H54 (cell line): ENCODE measurements around the gene FAM13A.

Experiments used
- DNase-seq: peaks from one replicate; pipeline ENCODE4 v3.0.0; 2011; ENCODE audit warnings: low spot score, mixed read lengths; ENCODE audit not compliant: insufficient read length
- FAIRE-seq: peaks from 3 replicates; lab custom pipeline; 2011; peaks lifted over from hg19 to GRCh38; lab: Jason Lieb, UNC
- POLR2A ChIP-seq: IDR thresholded peaks from 2 replicates; pipeline ENCODE4 v1.6.1; 2011; ENCODE audit warnings: low read depth, mild to moderate bottlenecking, low read length

FAM13A gene

GRCh38 chr4:89056292-89056952 lies 563 bp downstream of the FAM13A start:
- DNase-seq: no peak
- TF ChIP-seq POLR2A: no peak
- FAIRE-seq: no peak

DNA sequence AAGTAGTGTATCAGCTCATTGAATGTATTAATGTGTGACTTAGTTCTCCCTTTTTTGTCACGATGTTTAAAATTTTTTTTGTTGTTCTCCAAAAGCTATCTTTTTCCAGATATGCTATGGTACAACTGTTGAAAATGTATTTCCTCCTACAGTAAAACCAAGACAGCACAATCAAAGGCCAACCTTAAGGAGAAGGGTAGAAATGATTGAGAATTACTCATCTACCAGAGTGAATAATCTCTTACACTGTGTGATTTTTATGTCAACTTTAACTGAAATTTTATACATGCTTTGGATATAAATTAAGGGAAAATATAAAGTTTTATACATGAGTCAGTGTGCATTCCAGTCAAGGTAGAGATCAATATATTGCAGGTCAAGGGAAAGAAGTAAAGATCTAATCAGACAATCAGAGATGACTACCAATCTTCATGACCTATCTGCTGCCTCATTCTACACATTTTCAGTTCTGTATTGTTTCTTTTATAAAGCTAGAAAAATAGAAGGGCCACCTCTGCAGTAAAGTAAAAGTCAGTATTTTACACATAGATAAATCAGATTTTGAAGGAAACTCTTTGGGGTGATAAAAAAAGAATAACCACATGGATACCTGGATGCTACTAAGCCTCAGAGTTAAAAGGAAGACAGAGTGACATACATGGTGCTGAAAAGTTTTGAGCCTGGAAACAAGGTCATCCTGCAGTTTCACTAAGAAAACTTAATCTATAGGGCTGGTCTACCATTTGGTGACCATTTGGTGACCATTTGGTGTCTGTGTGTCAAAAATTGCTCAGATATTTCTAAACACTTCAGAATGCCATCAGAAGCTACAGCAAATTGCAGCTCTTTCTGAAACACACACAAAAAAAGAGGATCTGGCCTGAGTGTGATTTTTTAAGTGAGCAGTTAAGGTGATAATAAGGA lies 1.6 kb downstream of the FAM13A start:
- FAIRE-seq (no peak), DNase-seq (no peak)
- TF ChIP-seq POLR2A: no peak

DNA sequence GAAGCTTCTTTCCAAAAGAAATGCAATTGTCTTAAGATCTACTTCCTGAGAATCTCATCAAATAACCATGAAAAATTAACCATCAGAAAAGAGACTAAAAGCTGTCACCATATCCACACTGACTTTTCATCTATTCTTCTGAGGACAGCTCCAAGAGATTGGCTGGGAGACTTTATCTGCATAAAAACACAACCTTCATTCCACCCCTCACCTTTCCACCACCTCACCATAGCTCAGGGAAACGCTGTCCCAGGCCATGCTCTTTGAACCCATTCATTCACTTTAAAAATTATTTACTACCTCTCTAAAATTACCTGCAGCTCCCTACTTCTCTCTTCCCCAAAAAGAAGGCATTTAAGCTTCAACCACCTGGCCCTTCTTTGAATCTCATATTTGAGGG lies 2.4 kb downstream of the FAM13A start:
- no peak for TF ChIP-seq POLR2A
- FAIRE-seq (no peak), DNase-seq (no peak)

DNA sequence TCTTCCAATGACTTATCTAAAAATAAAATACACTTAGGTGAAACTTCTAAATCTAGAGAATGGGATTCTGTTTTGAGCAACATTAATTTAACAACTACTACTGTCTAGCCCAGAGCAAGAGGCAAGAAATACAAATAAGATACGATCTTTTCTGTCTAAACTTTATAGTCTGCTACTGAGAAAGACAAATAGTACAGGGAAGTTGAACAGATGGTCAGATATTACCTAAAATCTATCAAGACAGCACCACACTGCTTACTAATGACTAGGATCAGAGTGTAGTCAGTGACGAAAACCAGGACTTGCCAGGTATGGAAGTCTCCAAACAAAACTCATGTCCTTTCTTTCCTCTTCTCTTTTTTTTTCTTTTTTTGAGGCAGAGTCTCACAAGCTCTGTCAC lies 7.1 kb downstream of the FAM13A start:
- DNase-seq (no peak), FAIRE-seq (no peak)
- TF ChIP-seq POLR2A: no peak

GRCh38 chr4:89048906-89049601 lies 7.9 kb downstream of the FAM13A start:
- DNase-seq (no peak), FAIRE-seq (no peak)
- TF ChIP-seq POLR2A: no peak

GRCh38 chr4:89044147-89044900 lies 12.7 kb downstream of the FAM13A start:
- no peak for TF ChIP-seq POLR2A
- no peak for FAIRE-seq
- no peak for DNase-seq

DNA sequence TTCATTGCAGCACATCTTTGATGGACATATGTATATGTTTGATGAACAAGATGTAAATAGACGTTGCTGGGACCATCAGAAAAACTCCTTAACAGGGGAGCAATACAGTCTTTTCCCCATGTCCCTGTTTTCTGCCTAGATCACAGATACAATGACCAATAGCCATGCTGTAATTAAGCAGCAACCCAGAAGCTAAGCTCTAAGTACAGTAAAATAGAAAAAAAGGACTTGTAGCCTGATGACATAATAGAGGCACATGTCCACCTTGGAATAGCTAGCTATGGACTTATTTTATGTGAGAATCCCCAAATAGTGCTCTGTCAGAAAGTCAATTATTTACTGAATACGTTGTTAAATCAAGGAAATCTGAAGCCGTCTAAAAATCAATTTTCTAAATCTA lies 14.9 kb downstream of the FAM13A start:
- TF ChIP-seq POLR2A: no peak
- DNase-seq (no peak), FAIRE-seq (no peak)

DNA sequence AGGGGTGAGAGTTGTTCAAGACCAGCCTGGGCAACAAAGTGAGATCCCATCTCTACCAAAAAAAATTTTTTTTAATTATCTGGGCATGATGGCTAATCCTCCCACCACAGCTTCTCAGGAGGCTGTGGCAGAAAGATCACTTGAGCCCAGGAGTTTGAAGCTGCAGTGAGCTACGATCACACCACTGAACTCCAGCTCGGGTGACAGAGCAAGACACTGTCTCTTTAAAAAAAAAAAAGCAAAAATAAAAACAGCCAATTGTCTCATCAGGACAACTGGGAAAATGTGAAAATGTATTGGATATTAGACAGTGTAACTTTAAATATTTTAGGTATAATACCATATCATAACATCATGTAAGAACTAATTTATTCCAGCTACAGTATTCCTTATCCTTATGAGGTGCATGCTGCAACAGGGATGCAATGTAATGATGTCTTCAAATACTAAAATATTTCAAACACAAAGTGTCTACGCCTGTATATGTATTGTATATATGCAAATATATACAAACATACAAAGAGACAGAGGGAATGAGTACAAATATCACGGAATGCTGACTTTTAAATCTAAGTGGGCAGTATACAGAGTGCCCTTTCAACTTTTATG lies 17.2 kb downstream of the FAM13A start:
- TF ChIP-seq POLR2A: no peak
- FAIRE-seq (no peak), DNase-seq (no peak)

- DNase-seq (no peak), FAIRE-seq (no peak)
- no peak for TF ChIP-seq POLR2A
These were observed 20.4 kb downstream of the FAM13A start for GRCh38 chr4:89036535-89036934.

DNA sequence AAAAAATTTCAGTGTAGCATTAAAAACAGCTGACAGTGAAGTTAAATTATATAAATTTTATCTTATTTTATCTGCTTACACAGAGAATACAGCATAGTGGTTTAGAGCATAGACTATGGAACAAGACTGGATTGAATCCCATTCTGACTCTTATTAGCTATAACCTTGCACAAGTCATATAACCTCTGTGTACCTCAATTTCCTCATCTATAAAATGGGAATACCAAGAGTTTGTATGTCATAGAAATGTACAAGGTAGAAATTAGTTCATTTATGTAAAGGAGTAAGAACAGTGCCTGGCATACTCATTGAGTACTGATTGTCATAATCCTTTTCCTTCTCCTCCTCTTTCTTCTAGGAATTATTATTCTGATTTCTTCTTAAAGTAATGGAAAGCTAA lies 25.7 kb downstream of the FAM13A start:
- DNase-seq (no peak), FAIRE-seq (no peak)
- no peak for TF ChIP-seq POLR2A

DNA sequence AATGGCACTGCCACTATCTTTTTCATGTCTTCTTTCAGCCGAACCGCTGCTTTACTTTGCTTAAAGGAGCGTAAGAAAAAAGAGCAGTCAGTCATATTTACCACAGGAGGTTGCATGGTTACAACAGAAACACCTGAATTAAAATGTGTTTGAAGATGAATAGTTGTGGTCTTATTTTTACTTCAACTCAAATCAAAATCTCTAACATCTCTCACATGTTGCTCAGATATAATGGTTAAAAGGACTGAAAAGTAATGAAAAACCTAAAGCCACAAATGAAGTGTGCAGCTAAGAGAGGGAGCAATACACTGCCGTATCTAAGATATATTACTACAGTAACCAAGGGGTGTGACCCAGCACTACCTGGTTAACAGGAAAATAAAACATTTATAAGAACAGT lies 27.4 kb downstream of the FAM13A start:
- no peak for FAIRE-seq
- no peak for TF ChIP-seq POLR2A
- DNase-seq: no peak

DNA sequence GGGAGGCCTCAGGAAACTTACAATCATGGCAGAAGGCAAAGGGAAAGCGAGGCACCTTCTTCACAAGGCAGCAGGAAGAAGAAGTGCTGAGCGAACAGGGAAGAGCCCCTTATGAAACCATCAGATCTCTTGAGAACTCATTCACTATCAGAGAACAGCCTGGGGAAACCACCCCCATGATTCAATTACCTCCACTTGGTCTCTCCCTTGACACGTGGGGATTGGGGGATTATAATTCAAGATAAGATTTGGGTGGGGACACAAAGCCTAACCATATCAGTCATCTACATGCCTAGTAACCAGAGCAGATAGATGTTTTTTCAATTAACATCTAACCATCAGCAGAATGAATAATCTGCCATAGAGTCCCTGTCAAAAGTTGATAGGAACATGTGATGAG lies 30.4 kb downstream of the FAM13A start:
- no peak for DNase-seq
- FAIRE-seq: no peak
- no peak for TF ChIP-seq POLR2A

GRCh38 chr4:89024051-89024675 lies 32.8 kb downstream of the FAM13A start:
- FAIRE-seq: peak; percentile 80
- peak; percentile 9 for DNase-seq
- TF ChIP-seq POLR2A: no peak

GRCh38 chr4:89023140-89023539 lies 33.8 kb downstream of the FAM13A start:
- no peak for FAIRE-seq
- DNase-seq: no peak
- TF ChIP-seq POLR2A: no peak
